ENCODE measurements around the gene CCM2L. TPM values are rescaled to one million over a fixed set of nuclear protein-coding genes. Genes with fewer than 3 reads are reported as not detected.

The CCM2L gene
- total and polyA plus RNA-seq, 2 donors (not counting 3 experiments of a cell fraction or from before 2014, with no cell fraction given) = 10.8 to 13.4 TPM

GRCh38 chr20:31990641-31991338 is 19.4 kb upstream of the CCM2L start:
- dilution Hi-C loops (cut with MboI; ENCODE audit: extremely low pct_ligation_motif_present, low sequenced_read_pairs) (no loop called here), intact Hi-C loops (cut with micrococcal nuclease) (no loop called here)
- no peak overlapping the region for H3K9ac ChIP-seq (replicated peaks; ENCODE audit: extremely low read depth, insufficient read depth, low read length)
- ChIA-PET POLR2A (no interaction called here), CTCF (interaction anchor here (0.8 kb wide), 1 partner anchor 144 kb away, joined by 3 read pairs; no protein-coding TSS in a partner anchor)
- no peak for FAIRE-seq
- H4K20me1 ChIP-seq (replicated peaks; ENCODE audit: control insufficient read depth, extremely low read depth, insufficient read depth, low read length) = no peaks in the 10 kb centered on the region
- H3K27ac ChIP-seq (ENCODE audit: insufficient read depth, low read depth, low read length) = no peak overlapping the region
- H3K4me1 ChIP-seq (ENCODE audit: control insufficient read depth, extremely low read depth, insufficient read depth, low read length) = peaks cover 5% of the 10 kb centered on the region
- DNase-seq (ENCODE audit: low read depth, low spot score) = no peak
- H3K79me2 ChIP-seq (ENCODE audit: control insufficient read depth, insufficient read depth, low read length) = no peaks in the 10 kb centered on the region
- no peaks in the 10 kb centered on the region for H3K9me1 ChIP-seq (replicated peaks; ENCODE audit: control insufficient read depth, extremely low read depth, insufficient read depth, low read length)
- H2AFZ ChIP-seq (ENCODE audit: low read depth, low read length) = no peak overlapping the region
- no peak overlapping the region for H3K4me2 ChIP-seq (ENCODE audit: insufficient read depth, low read length)
- peaks cover 23 to 31% of the 10 kb centered on the region in 2 experiments for H3K27me3 ChIP-seq (ENCODE audit: control insufficient read depth in 2 of 2, insufficient read depth in 2 of 2, low read length in 2 of 2)
- no peaks in the 10 kb centered on the region for H3K36me3 ChIP-seq (ENCODE audit: control insufficient read depth in 2 of 2, extremely low read depth in 1 of 2, insufficient read depth in 2 of 2, low read length in 2 of 2)
- no peak for TF ChIP-seq JUN (IDR thresholded peaks at IDR 0.05; ENCODE audit: borderline replicate concordance, insufficient read depth, insufficient read length, low read depth)
- TF ChIP-seq POLR2AphosphoS5 (IDR thresholded peaks at IDR 0.05; ENCODE audit: insufficient read depth, low read depth, low read length) = no peak
- TF ChIP-seq MYC (IDR thresholded peaks at IDR 0.05; ENCODE audit: low read depth, low read length) = no peak
- no peak for TF ChIP-seq EZH2 (IDR thresholded peaks at IDR 0.05; ENCODE audit: borderline replicate concordance, low read depth, low read length, severe bottlenecking)
- TF ChIP-seq POLR2A (IDR thresholded peaks at IDR 0.05; ENCODE audit: low read depth, low read length) = no peak
- TF ChIP-seq MAX (IDR thresholded peaks at IDR 0.05; ENCODE audit: insufficient read depth, insufficient read length) = no peak
- TF ChIP-seq FOS (IDR thresholded peaks at IDR 0.05; ENCODE audit: borderline replicate concordance, insufficient read depth, low read length) = no peak
- no peak for TF ChIP-seq CTCF (IDR thresholded peaks at IDR 0.05; ENCODE audit: extremely low read depth in 1 of 2, insufficient read depth in 1 of 2, low read depth in 1 of 2, low read length in 2 of 2)
- no peak for TF ChIP-seq GATA2 (IDR thresholded peaks at IDR 0.05; ENCODE audit: insufficient read depth, insufficient read length, low read depth, low read length)
- no peaks in the 10 kb centered on the region for H3K9me3 ChIP-seq (replicated peaks; ENCODE audit: control insufficient read depth, insufficient read depth, low read length)
- BruUV-seq (replicated peaks) = no TSS peak
- H3K4me3 ChIP-seq (replicated peaks in 1 of 3; ENCODE audit: insufficient read depth in 1 of 3, low read depth in 1 of 3, low read length in 3 of 3) = no peak overlapping the region

Data from endothelial cell of umbilical vein (primary cell).